ENCODE data around the gene RBM43. TPM values are rescaled to one million over a fixed set of nuclear protein-coding genes. Genes with fewer than 3 reads are reported as not detected.
"Not testable (repeated sequence)": the region's sequence is repeated elsewhere in the genome, so short reads cannot be mapped to it uniquely, and the experiment has no call there.

RBM43 gene
- polyA plus RNA-seq, 4 donors: 10.8 to 20.0 (median 17.6) TPM

DNA sequence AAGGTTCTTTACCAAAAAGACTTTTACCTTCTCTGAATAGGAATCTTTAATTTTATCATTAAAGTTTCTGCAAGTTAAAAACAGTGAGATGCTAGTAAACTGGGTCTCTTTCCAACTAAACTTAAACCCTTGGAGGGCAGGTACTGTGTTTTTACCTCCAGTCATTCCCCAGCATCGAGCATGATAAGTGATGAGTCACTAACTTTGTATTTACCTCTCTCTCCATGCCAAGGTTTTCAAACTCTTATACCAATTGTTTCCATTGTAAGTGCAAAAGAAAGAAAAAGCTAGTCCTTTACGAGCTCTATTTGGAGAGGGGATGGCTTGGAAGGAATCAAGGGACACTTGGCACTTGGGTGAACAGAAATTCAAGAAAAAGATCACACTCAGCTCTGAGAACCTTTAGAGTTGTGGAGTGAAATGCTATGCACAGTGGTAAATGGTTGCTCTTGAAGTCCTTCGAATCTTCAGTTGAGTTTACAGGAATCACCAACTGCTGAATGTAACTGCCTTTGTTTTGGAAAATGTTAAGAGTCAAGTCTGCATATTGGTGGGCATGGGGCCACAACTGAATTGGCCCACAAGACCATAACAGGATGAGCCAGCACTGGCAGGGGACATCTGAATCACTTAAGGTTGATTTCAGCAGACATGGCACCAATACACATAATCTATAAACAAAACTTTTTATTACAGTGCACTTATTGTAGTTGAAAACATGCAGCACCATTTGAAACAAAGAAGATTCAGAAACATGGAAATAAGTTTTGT is 8.3 kb upstream of the RBM43 start:
- no peak for DNase-seq (ENCODE audit: low read depth in 4 of 4, low spot score in 3 of 4)

DNA sequence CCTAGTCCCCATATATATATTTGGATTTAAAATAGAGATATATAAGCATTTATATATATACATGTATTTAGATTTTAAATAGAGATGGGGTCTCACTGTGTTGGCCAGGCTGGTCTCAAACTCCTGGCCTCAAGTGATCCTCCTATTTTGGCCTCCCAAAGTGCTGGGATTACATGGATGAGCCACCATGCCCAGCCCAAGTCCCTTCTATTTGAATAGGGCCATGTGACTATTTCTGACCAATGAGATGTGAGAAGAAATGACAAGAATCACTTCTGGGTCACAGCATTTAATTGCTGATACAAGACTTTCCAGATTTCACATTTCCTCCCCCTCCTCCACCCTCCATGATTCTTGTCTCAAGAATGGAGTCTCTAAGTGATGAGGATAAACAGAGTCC is 6.4 kb upstream of the RBM43 start:
- DNase-seq (ENCODE audit: low read depth in 4 of 4, low spot score in 3 of 4): no peak

DNA sequence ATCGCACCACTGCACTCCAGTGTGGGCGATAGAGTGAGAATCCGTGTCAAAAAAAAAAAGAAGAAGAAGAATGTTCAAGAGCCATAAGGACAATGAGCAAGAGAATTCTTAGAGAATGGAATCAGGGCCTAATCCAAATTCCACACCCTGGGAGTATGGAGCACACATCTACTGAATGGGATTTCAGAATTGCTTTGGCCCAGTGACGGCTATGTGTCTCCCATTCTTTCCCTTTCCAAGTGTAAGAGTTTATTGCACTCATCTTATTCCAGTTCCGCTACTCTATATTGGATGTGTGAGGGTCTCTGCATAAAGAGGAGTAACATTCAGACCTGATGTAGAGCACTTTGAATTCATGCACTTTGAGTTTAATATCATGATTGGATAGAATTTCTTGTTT is 5.9 kb upstream of the RBM43 start:
- no peak for DNase-seq (ENCODE audit: low read depth in 4 of 4, low spot score in 3 of 4)

DNA sequence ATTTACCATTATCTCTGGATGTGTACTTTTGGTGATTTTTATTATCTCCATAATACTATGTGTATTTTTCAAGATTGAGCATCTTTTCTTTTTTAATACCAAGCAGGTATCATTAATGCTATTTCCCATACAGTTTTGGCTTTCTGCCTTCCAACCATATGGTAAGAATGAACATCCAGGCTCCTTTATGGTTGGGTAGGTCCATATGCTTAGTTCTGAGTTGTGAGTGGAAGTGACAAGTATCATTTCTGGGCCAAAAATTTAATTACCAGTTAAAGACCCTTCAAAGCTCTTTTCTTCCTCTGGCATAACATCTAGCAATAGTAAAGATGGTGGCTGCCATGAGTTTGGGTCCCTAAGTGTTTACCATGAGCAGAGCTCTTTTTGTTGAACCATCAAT is 4.3 kb upstream of the RBM43 start:
- DNase-seq (ENCODE audit: low read depth in 4 of 4, low spot score in 3 of 4): no peak

DNA sequence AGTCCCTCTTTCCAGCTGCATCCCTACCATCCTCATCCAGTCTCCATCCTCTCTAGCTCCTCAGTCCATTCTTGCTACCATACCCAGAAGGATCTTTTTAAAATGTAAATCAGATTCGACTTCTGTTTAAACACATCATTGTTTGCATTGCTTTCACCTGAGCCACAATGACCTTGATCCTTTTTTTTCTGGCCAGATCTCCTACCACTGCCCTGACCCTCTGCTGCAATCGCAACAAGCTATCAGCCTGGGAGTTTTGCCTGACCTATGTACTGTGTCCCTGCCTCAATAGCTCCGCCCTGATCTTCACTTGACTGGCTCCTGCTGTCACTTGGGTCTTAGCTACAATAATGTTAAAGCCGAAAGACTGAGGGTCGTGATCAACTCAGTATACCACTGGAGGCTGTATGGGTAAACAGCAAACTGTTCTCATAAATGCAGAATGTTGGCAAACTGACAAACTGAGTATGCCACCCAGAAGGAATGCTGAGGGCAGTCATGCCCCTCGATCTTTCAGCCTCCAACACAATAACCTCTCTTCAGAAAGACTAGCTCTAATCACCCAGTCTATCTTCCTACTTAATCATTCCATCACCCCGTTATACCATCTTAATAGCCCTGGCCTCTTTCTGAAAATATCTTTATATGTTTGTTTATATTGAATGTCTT is 2.6 kb upstream of the RBM43 start:
- DNase-seq (ENCODE audit: low read depth in 4 of 4, low spot score in 3 of 4): no peak

DNA sequence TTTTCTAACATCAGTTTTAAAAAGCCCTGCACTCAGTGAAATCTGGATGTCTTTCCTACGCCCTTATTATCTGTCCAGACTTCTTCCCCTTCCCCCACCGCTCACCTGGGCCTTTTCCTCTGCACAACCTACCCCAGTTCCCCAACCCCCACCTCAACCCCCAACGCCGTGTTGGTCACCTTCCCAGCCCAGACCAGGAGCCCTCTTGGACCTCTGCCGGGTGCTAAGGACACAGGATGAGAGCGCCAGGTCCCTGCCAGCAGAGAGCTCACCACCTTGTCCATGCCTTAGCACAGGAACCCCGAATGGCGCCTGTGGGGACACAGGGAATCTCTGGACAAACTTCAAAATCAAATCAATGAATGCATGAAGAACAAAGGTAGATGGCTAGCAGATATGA is 966 bp upstream of the RBM43 start:
- DNase-seq (ENCODE audit: low read depth in 4 of 4, low spot score in 3 of 4): no peak

DNA sequence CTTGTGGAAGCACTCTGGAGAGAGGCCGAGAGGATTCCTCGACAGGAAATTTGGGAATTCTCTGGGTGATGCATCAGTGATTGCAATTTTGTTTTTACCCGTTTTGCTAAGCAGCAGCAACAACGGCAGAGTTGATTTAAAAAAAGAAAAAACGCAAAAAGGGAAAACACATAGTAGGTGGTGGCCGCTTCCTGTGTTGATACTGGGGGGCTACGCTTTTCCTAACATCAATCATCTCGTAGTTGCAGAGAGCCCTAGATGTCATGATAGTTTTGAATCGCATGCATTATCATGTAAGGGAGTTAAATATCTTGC is 271 bp upstream of the RBM43 start:
- no peak for DNase-seq (ENCODE audit: low read depth in 4 of 4, low spot score in 3 of 4)

DNA sequence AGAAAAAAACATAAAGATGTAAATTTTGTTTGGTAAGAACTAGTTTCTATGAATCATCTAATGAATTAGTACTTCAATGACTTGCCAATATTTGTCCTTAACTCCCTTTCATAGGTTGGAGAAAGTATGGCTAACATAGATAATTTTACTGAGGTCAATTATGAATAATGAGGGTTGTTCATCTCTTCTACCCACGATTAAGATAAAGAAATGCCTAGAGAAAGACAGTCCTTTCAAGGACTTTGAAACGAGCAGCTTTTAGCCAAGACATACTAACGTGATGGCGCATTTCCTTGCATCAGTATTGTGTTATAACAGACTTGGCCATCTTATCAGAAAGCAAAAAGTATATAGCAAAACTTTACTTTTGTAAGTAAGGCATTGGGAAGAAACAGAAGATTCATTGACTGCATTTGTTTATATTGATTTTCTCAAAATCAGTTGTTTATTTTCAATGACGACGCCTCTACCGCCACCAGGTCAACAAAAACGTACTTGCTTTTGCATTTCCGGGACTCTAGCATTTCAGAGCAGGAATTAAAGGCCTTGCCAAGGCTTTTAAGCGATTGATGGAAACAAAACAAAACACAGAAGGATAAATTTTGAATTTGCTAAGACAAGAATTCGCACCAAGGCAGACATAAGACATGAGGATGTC is 961 bp downstream of the RBM43 start:
- DNase-seq (ENCODE audit: low read depth in 4 of 4, low spot score in 3 of 4): peak in 1 of 4 donors; percentile 35

DNA sequence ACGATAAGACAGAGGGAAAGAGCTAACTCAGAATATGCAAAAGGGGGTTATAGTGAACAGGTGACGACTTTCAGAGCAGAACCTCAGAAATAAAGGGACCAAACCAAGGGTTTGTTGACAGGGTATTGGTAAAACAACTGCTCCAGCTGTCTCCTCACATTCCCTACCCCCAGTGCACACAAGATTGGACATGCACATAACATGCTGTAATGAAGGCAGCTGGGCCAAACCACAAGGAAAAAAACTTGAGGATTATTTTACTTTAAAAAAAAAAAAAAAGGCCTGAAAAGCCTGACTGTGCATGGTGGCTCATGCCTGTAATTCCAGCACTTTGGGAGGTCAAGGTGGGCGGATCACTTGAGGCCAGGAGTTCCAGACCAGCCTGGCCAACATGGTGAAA is 3.5 kb downstream of the RBM43 start:
- DNase-seq (ENCODE audit: low read depth in 4 of 4, low spot score in 3 of 4): no peak

DNA sequence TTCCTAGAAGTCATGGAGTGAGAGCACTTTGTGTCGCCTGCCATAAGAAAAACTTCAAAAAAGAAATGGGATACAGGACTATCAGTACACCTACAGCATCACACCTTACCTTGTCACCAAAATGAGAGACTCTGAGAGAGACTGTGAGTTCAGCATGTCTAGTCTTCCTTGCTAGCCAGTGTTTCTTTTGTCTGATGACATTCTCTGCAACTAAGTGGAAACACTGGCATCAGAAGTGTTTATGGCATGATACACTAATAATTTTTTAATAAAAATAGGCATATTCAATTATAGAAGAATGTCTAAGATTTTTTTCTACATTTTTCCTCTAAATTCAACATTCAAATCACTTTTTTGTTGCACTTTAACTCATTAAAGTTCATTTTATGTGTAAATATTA is 9.0 kb downstream of the RBM43 start:
- DNase-seq (ENCODE audit: low read depth in 4 of 4, low spot score in 3 of 4): no peak

DNA sequence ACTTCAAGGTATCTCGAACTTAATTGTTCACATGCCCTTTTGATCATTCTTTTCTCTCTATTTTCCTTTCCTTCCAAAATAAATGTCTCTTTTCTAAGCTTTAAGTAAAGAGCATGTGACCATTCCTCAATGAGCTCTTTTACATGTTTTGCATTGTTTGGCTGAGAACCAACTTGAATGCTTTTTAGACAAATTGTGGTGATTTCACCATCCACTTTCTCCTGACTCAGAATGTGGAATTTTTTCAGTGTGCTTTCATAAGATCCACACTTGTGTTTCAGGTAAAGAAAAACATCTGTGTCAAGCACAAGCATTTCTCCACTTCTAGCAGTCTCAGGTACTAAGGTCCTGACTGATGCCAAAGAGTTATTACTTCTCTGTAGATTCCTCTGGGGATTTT is 10.7 kb downstream of the RBM43 start:
- no peak for DNase-seq (ENCODE audit: low read depth in 4 of 4, low spot score in 3 of 4)

DNA sequence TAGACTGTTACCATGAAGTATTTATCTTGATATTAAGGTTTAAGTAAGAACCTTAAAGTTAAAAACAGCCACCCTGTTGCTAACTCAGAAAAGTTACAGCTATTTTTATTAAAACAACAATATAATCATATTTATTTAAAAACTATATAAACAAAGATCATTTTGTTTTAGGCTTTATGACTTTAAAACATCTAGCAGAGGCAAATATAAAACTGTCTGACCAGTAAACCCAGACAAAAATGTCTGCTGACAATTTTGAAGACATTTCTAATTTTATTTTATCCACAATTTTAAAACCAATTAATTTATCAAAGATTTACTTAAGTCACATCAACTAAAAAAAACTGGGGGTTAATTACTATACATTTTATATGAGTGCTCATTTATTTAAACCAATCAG is 14.2 kb downstream of the RBM43 start:
- no peak for DNase-seq (ENCODE audit: low read depth in 4 of 4, low spot score in 3 of 4)

DNA sequence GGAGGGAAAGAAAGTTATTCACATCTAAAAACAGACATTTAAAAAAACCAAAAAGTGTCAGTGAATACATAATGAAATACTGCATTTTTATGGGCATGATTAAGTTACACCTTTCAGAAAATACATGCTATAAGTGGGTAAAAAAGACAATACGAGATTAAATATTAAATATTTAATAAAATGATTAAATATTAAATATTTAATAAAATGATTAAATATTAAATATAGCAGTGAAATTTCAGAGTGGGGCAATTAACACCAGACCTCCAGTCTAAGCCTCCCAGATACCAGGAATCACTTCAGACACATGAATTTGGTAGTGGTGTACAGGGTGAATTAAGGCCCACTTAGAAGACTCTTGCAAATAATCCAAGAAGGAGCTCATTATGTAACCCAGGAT is 15.5 kb downstream of the RBM43 start:
- no peak for DNase-seq (ENCODE audit: low read depth in 4 of 4, low spot score in 3 of 4)

DNA sequence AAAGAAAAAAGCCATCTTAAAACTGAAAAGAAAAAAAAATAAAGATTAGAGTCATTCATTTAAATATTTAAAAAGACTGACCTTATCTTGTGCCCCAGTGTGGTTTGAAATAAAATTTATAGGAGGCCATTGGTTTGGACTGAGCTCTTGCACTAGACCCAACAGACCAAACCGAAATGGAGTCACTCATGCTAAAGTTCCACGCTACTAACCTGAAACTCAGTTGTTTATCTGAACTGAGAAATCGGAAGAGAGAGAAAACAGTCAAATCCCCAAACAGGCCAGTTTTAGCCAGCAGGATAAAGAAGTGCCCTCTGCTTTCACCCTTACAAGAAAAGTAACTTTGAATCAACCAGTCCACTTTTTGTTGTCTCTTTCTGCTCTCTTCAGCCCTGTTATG is 18.2 kb downstream of the RBM43 start:
- DNase-seq (ENCODE audit: low read depth in 4 of 4, low spot score in 3 of 4): no peak

DNA sequence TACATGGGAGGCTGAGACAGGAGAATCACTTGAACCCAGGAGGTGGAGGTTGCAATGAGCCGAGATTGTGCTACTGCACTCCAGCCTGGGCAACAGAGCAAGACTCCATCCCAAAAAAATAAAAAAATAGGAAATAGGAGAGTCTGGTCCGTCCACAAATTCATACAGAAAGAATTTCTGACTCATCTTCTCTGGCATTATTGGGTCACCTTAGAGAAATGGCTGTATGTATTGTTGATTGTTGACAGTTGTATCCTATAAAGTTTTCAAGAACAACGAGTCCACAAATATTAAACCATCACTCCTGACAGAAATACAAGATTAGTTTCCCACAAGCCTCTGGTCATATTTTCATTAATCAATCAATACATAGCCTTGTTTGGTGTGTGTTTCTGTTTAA is 20.4 kb downstream of the RBM43 start:
- DNase-seq (ENCODE audit: low read depth in 4 of 4, low spot score in 3 of 4): no peak

DNA sequence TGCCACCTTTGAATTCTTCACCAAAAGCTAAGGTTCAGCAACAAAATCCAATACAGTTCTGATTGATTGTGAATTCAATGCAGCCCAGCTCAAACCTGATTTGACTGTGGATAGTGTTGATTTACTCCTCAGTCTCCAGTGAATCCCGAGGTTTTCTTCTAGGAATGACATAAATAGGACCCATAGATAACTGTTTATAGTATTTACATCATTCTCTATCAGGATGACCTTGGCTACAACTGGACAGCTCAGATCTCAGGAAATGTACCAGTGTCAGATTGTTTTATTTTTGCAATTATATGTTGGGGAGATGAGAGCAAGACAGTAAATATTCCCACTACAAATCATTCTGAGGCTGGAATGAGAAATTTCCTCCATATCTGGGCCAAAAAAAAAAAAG is 21.2 kb downstream of the RBM43 start:
- DNase-seq (ENCODE audit: low read depth in 4 of 4, low spot score in 3 of 4): no peak

DNA sequence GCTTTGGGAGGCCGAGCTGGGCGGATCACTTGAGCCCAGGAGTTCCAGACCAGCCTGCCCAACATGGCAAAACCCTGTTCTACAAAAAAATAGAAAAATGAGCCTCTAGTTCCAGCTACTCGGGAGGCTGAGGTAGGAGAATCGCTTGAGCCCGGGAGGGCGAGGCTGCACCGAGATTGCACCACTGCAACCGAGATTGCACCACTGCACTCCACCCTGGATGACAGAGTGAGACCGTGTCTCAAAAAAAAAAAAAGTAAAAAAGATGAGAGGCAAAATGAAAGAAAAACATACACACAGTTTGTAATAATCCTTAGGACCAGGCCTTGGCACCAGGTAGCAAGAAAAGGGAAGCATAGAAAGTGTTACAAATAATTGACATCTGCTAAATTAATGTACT is 22.0 kb downstream of the RBM43 start:
- no peak for DNase-seq (ENCODE audit: low read depth in 4 of 4, low spot score in 3 of 4)

DNA sequence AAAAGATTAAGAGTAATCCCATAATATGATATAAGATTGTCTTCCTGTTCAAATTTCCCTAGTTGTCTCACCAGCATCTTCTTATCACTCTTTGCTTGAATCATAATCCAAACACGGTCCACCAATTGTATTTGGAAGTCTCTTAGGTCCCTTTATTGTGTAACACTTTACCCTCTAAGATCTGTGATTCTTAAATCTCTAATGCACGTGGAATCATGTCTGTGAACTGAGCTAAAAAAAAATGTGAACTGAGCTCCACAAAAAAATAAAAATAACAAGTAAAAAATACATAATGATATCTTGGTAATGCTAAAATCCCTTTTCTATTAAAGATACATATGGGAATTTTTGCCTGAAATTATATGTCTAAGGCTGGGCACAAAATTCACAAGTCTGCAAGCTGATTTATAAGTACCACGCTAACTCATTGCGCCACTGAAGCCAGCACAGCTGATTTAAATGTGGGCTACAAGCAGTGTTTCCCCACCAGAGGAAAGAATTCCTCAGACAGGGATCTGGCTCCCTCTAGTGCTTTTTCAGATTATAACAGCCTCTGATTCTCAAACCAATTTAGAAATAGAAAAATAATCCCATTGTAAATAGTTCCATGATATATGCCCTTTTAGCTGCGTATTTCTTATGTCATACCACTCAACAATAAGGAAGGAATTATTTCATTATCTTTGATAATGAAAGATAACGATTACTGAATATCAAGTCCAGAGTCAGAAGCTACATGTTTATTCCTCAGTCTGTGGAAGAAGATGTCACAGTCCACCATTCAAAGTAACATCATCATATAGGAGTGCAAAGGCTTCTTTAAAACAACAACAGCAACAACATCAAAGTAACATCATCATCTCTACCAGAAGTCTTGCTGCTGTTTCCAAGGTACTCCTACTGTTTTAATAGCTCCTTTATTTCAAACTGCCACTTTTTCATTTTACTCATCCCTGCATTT is 22.9 kb downstream of the RBM43 start:
- DNase-seq (ENCODE audit: low read depth in 4 of 4, low spot score in 3 of 4): peak; percentile 34 to 46 (median 40)

DNA sequence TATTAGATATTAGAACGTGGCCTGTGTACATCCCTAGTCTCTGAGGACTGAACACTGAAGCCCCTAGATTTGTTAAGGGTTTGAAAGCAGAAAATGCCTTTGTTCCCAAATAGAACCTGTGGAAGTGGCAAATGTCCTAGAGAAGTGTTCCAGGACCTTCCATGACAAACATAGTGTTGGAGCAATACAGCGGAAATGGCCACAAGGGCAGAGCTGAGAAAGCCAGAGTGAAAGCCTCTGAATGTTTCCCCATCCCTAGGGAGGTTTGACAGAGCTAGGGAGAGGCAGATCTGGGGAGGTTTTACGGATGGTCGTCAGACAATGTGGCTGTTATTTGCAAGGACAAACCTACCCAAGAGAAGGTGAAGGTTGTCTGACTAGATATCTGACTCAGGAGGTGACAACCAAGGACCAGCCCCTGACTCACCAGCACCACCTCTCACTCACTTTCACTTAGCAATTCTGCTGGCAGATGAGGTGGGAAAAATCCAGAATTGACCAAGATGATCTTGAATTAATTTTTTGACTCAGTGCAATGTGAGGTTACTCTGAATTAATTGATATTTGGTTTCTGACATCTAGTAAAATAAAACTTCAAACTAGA is 24.1 kb downstream of the RBM43 start:
- DNase-seq (ENCODE audit: low read depth in 4 of 4, low spot score in 3 of 4): no peak

DNA sequence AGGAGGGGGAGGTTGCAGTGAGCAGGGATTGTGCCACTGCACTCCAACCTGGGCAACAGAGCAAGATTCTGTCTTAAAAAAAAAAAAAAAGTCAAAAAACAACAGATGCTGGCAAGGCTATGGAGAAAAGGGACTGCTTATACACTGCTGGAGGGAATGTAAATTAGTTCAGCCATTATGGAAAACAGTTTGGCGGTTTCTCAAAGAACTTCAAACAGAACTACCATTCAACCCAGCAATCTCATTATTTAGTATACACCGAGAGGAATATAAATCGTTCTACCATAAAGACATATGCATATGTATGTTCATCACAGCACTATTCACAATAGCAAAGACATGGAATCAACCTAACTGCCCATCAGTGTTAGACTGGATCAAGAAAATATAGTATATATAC is 27.9 kb downstream of the RBM43 start:
- not testable (repeated sequence) for DNase-seq (ENCODE audit: low read depth in 4 of 4, low spot score in 3 of 4)

DNA sequence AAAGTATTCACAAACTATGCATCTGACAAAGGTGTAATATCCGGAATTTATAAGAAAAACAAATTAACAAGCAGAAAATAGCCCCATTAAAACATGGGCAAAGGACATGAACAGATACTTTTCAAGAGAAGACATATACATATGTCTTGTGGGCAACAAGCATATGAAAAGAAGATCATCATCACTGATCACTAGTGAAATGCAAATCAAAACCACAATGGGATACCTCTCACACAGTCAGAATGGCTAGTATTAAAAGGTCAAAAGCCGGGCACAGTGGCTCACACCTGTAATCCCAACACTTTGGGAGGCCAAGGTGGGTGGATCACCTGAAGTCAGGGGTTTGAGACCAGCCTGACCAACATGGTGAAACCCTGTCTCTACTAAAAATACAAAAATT is 28.4 kb downstream of the RBM43 start:
- DNase-seq (ENCODE audit: low read depth in 4 of 4, low spot score in 3 of 4): not testable (repeated sequence)

Measured in left renal pelvis (tissue), 4 donors.